ENCODE measurements around the gene HSD3B7.

DNA sequence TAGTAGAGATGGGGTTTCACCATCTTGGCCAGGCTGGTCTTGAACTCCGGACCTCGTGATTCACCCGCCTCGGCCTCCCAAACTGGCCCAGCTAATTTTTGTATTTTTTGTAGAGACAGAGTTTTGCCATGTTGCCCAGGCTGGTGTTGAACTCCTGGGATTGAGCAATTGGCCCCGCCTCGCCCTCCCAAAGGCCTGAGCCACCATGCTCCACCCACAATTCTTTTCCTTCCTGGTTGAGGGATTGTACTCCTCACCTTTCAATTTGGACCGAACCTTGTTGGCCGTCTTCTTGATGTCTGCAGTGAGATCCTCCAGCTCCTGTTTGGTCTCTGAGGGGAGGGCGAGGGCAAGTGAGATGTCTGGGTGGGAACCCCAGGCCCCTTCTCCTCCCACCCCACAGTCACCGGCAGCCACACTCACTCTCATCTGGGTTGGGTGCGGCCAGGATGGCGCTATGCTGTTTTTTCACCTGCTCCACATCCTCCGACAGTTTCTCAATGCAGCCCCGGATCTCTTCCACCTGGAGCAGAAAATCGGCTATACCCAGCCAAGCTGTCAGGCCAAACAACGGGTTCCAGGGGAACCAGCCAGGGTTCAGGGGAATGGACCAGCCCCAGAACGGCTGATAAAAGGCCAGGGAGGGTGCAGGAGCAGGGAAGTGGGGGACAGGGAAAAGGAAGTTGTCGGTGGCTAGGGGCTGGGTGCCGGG lies 15.8 kb downstream of the HSD3B7 start:
- TF ChIP-seq, protein P1, sequence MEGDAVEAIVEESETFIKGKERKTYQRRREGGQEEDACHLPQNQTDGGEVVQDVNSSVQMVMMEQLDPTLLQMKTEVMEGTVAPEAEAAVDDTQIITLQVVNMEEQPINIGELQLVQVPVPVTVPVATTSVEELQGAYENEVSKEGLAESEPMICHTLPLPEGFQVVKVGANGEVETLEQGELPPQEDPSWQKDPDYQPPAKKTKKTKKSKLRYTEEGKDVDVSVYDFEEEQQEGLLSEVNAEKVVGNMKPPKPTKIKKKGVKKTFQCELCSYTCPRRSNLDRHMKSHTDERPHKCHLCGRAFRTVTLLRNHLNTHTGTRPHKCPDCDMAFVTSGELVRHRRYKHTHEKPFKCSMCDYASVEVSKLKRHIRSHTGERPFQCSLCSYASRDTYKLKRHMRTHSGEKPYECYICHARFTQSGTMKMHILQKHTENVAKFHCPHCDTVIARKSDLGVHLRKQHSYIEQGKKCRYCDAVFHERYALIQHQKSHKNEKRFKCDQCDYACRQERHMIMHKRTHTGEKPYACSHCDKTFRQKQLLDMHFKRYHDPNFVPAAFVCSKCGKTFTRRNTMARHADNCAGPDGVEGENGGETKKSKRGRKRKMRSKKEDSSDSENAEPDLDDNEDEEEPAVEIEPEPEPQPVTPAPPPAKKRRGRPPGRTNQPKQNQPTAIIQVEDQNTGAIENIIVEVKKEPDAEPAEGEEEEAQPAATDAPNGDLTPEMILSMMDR (conservative IDR thresholded peaks at IDR 0.05; ENCODE audit: low read depth, low read length) = no peak
- TF ChIP-seq RCOR1 (IDR thresholded peaks at IDR 0.05; ENCODE audit: insufficient replicate concordance, low read length) = no peak
- no peak for TF ChIP-seq POLR2A (IDR thresholded peaks at IDR 0.05; ENCODE audit: low read depth, low read length)
- TF ChIP-seq RFX5 (IDR thresholded peaks at IDR 0.05; ENCODE audit: low read depth, low read length) = no peak
- TF ChIP-seq, protein P2, sequence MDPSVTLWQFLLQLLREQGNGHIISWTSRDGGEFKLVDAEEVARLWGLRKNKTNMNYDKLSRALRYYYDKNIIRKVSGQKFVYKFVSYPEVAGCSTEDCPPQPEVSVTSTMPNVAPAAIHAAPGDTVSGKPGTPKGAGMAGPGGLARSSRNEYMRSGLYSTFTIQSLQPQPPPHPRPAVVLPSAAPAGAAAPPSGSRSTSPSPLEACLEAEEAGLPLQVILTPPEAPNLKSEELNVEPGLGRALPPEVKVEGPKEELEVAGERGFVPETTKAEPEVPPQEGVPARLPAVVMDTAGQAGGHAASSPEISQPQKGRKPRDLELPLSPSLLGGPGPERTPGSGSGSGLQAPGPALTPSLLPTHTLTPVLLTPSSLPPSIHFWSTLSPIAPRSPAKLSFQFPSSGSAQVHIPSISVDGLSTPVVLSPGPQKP (IDR thresholded peaks at IDR 0.05; ENCODE audit: borderline replicate concordance, low read depth, low read length) = no peak
- no peak for TF ChIP-seq CEBPB (IDR thresholded peaks at IDR 0.05; ENCODE audit: low read depth, low read length)
- TF ChIP-seq MAZ (IDR thresholded peaks at IDR 0.05; ENCODE audit: borderline replicate concordance, low read depth, low read length) = no peak
- no peak for TF ChIP-seq FOS (IDR thresholded peaks at IDR 0.05; ENCODE audit: low read depth, low read length)
- TF ChIP-seq MAFK (IDR thresholded peaks at IDR 0.05; ENCODE audit: low read depth, low read length) = no peak
